GM19193 (cell line): Measurements from ENCODE around the gene ST3GAL4.

Source experiments
- POLR2A ChIP-seq: IDR thresholded peaks from 4 replicates; pipeline ENCODE4 v1.6.1; 2011; ENCODE audit not compliant: insufficient read depth, insufficient read length; ENCODE audit errors: extremely low read depth

Gene ST3GAL4

DNA sequence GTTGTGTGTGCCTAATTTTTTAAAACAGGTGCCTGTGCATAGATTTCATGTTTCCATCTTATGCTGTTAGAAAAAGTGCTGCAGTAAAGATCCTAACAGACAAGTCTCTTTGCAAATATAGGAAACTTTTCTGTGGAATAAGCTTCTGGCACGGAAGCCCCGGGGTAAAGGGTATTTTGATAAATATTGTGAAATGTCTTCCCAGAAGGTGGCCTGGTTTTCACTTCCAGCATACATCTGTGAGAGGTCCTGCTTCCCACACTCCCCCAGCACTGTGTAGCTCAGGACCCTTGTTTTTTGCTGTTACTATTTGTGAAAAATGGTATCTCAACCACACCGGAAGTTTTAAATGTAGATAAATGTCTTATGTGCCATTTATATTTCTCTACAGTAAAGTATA, 14.5 kb downstream of the ST3GAL4 start:
- TF ChIP-seq POLR2A = no peak

DNA sequence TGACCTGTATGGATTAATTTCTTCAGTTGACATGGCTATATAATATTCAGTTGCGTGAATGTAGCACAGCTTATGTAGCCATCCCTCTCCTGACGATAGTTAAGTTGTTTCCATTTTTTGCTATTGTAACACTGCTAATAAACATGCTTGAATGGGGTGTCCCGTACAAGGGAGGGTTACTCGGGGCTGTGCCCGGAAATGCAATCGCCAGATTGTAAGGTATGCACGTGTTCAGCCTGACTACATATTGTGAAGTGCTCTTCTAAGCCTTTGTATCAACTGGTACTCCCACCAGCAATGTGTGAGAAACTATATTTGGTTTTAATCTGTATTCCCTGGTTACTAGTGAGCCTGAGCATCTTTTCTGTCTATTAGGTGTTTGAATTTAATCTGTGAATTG, 16.1 kb downstream of the ST3GAL4 start:
- TF ChIP-seq POLR2A = no peak

DNA sequence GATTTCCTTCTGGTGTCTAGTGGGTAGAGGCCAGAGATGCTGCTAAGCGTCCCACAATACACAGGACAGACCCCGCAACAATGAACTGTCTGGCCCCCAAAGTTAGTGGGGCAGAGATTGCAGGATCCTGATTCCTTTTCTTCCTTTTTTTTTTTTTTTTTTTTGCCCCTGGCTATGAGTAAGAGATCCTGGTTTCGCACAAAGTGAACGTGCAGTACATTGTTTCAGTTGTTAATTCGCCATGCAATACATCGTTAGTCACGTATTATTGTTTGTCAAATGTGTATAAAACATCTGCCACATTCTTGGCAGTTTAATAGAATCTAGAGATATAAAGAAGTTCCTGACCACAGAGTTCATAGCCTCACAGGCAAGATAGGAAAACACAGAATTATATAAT, 20.2 kb downstream of the ST3GAL4 start:
- TF ChIP-seq POLR2A = no peak

DNA sequence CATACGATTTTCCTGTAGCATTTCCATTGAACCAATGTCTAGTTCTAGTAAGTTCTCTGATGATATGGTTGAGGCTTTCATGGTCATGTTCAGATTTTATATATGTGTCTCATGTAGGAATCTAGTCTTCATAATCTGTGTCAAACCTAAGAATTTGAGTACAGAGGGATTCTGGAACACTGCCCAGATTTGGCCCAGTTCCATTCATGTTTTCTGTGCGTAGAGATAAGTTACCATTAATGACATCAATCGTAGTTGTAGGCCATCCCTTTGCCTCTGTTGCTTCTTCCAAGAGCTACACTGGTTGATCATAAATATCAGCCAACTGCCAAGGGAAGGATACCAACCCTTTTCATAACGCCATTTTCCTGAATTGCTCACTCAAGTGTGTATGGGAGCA, 23.3 kb downstream of the ST3GAL4 start:
- TF ChIP-seq POLR2A = no peak

- TF ChIP-seq POLR2A = no peak
Measured at GRCh38 chr11:126380909-126381308, 25.4 kb downstream of the ST3GAL4 start.

DNA sequence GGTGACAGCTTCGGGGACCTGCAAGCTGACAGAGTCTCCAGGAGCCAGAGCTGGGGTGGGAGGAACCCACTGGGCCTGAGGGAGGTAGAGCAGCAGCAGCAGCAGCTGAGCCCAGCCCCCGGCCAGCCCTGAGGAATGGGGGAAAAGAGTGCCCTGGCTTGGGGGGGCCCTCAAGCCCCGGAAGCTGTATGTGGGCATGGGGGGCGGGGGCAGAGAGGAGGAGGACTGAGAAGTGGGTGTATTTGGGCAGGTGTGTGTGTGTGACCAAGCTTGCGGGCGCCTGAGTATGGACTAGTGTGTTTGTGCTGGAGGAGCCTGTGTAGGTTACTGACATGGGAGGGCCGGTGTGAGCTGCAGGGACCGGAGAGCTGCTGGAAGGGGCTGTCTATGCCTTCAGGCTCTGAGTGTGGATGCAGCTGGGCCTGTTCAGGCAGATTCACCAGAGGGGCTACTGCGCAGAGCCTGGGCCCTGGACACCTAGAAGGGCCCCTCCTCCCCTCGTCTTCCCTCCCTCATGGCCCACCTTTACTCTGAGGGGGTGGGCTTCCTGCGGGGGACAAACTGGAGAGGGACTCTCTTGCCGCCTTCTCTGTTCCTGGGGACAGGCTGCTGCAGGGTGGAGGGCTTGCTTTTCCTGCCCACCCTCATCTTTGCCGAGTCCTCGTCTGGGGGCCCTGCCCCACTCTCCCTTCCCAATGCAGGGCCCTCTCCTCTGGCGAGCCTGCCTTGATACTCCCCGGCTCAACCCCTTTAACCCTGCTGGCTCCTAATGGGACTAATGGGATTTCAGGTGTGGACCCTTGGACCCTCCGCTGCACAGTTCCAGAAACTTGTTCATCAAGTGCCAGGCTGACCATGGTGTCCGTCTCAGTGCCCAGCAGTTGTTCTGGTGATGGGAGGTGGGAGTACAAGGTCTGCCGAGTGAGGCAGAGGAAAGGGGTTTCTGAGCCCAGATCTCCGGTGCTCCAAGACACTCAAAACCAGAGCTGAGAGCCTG, 28.2 kb downstream of the ST3GAL4 start:
- TF ChIP-seq POLR2A = no peak

GRCh38 chr11:126384449-126385070, 29.1 kb downstream of the ST3GAL4 start:
- TF ChIP-seq POLR2A = no peak

DNA sequence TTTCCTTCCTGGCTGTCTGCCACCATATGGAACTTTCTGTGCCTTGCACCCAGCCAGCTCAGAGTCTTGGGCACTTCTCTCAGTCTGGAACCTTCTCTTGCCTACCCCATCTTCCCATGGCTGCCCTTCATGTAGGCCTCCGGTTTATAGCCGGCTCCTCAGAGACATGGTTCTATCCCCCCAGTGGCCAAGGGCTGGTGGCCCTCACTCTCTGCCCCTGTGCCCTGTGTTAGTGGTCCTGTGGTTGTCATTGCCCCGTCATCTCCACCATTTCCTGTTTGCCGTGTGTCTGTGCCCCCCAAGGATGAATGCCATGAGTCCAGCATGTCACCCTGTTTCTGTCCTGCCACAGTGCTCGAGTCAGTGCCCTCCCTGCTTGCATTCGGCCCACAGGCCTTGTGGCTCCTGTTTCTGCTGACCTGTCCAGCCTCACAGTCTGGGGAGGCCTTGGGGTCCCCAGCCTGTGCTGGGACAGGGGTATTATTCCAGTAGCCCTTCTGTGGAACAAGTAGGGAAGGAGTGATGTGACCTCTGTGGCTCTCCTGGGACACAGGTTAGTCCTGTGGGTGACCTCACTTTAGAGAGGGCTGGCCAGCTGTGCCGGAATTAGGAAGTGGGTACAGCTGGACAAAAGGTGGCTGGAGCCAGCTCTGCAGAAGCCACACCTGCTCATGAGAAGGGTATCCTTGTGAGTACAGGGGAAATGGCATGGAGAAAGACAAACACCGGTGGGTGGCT, 30.7 kb downstream of the ST3GAL4 start:
- TF ChIP-seq POLR2A = no peak

DNA sequence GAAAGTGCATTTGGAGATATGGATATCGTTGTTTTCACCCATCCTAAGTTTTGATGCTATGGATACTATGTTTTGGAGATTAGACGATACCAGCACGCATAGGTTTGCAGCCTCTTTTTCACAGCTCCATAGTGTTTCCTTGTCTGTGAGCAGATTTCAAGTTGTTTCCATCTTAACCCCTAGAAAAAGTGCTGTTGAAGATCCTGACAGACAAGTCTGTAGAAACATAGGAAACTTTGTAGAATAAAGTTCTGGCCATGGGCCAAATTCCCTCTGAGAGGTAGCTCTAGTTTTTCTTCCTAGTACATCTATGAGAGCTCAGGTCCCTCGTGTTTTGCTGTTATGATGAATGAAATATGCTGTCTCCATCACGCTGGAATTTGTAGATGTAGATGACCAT, 32.4 kb downstream of the ST3GAL4 start:
- no peak for TF ChIP-seq POLR2A

DNA sequence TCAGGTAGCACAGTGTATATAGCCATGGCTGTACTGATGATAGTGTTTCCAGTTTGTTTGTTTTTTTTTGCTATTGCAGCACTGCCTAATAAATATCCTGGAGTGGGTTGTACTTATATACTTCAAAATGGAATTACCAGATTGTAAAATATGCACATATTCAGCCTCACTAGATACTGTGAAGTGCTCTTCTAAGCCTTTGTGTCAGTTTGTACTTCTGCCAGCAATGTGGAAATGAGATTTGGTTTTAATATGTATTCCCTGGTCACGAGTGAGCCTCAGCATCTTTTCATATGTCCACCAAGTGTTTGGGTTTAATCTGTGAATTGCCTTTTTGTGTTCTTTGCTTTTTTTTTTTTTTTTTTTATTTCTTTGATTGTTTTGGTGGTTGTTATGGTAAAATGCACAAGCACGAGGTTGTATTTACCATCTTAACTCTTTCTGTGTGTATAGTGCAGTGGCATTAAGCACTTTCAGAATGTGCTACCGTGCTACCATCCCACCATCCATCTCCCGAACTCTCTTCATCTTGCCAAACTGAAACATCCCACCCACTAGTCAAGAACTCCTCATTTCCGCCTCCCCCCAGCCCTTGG, 34.9 kb downstream of the ST3GAL4 start:
- no peak for TF ChIP-seq POLR2A

- TF ChIP-seq POLR2A = no peak
Measured at GRCh38 chr11:126391286-126391954, 35.9 kb downstream of the ST3GAL4 start.

DNA sequence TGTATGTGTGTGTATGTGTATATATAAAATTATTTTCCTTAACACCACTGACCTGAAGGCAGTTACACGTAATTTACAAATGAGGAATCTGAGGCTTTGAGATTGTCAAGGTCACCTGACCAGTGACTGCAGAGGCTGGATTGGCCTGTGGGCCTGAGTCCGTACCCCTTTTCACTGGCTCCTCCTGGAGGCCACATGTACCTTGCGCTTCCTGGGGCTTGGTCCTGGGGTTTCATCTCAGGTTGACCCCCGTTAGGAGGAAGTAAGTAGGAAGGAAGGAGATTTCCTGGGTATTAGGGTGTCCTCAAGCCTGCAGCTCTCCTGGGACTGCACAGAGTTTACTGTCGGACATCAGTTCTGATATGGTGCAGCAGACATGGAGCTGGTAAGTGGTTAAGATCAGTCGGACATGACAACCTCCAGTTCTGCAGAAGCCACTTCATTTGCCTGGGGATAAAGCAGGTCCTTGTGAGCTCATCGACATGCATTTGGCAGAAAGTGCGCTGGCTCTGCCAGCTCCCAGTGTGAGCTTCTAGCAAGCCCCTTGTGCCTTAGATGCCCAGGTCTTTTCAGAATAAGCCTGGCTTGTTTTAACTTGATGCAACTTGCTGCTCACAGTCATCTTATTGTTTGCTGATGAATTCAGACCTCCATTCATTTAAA, 36.6 kb downstream of the ST3GAL4 start:
- TF ChIP-seq POLR2A = no peak

DNA sequence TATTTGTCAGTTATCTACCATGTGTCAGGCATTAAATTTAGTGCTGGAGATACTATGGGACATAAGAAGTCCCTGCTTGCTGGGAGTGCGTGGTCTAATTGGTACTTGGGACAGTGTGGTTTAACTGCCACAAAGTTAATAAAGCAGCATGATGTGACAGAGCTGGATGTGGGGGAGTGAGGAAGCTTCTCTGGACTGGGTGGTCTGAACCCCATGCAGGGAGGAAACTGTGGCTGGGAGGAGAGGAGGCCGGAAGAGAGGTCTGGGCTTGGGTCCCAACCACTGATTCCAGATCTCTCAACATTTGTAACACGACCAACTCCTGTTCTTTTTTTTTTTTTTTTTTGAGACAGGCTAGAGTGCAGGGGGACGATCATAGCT, 37.1 kb downstream of the ST3GAL4 start:
- no peak for TF ChIP-seq POLR2A

DNA sequence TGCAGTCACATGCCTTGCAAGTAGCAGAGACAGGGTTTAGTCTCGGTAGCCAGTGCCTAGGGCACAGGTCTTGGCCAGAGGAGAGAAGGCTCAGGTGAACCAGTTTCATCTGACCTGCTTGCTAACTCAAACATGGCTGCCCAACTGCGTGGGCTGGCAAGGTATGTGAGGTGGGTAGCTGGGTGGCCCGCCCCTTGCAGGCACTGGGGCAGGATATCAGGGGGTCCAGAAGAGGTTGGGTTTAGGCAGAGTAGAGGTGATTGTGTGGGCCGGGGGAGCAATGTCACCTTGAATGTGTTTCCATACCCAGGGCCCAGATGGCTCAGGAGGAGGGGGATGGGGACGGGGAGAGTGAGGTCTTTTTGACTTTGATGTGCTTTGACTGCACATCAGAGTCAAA, 37.7 kb downstream of the ST3GAL4 start:
- no peak for TF ChIP-seq POLR2A
